Cardiac fibroblast (primary cell): Measurements from ENCODE around the gene HSPB6.

Experiments used
- DNase-seq, 2 donors: peaks; one replicate each; pipeline versions ENCODE4 v3.0.0 to v3.0.0-alpha.2; 2010; ENCODE audit warnings: low read depth in 2 of 2
- H3K4me3 ChIP-seq, 2 donors: replicated peaks in 1 of 2; 1 replicate in 1 of 2; 2 replicates in 1 of 2; pipeline ENCODE4 v1.5.1; 2011; ENCODE audit warnings: low read depth in 2 of 2, low read length in 2 of 2, mild to moderate bottlenecking in 2 of 2, moderate library complexity in 1 of 2
- TF ChIP-seq, protein P1 (sequence below): IDR thresholded peaks from one replicate; pipeline ENCODE4 v1.5.1; 2011; ENCODE audit warnings: low read depth, mild to moderate bottlenecking, low read length, inconsistent platforms

The HSPB6 gene

DNA sequence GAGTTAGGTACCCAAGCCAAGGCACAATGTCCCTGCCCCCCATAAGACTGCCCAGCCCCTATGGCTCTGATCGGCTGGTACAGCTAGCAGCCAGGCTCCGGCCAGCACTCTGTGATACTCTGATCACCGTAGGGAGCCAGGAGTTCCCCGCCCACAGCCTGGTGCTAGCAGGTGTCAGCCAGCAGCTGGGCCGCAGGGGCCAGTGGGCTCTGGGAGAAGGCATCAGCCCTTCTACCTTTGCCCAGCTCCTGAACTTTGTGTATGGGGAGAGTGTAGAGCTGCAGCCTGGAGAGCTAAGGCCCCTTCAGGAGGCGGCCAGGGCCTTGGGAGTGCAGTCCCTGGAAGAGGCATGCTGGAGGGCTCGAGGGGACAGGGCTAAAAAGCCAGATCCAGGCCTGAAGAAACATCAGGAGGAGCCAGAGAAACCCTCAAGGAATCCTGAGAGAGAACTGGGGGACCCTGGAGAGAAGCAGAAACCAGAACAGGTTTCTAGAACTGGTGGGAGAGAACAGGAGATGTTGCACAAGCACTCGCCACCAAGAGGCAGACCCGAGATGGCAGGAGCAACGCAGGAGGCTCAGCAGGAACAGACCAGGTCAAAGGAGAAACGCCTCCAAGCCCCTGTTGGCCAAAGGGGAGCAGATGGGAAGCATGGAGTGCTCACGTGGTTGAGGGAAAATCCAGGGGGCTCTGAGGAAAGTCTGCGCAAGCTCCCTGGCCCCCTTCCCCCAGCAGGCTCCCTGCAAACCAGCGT lies 42.1 kb downstream of the HSPB6 start:
- H3K4me3 ChIP-seq = no peak overlapping the region
- TF ChIP-seq, protein P1, sequence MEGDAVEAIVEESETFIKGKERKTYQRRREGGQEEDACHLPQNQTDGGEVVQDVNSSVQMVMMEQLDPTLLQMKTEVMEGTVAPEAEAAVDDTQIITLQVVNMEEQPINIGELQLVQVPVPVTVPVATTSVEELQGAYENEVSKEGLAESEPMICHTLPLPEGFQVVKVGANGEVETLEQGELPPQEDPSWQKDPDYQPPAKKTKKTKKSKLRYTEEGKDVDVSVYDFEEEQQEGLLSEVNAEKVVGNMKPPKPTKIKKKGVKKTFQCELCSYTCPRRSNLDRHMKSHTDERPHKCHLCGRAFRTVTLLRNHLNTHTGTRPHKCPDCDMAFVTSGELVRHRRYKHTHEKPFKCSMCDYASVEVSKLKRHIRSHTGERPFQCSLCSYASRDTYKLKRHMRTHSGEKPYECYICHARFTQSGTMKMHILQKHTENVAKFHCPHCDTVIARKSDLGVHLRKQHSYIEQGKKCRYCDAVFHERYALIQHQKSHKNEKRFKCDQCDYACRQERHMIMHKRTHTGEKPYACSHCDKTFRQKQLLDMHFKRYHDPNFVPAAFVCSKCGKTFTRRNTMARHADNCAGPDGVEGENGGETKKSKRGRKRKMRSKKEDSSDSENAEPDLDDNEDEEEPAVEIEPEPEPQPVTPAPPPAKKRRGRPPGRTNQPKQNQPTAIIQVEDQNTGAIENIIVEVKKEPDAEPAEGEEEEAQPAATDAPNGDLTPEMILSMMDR = no peak
- DNase-seq = no peak

DNA sequence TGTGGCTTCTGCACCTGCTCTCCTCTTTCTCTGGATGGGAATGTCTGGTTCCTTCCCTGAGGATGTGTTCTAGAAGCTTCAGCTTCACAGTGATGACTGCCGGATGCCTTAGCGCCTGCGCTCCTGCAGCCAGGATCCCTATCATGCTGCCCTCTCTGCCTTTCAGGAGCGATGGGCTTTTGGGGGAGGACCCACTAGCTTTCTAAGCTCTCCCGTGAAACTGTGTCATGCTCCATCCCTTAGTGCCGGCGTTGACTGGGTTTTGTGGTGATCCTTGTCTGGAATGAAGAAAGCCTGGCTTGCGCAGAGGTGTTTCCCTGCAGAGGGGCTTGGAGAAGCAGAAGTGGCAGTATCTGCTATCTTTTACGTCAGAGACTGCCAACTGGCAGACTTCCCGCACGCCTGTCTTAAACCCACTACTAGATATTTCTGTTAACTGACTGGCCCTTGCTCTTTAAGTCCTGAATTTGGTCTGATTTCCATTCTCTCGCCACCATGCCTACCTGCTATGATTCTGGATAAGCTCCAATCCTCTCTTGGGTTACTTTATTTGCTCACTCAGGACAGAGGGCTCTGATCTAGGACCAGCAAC lies 42.8 kb downstream of the HSPB6 start:
- H3K4me3 ChIP-seq = no peak overlapping the region
- TF ChIP-seq, protein P1 = no peak
- DNase-seq = no peak

DNA sequence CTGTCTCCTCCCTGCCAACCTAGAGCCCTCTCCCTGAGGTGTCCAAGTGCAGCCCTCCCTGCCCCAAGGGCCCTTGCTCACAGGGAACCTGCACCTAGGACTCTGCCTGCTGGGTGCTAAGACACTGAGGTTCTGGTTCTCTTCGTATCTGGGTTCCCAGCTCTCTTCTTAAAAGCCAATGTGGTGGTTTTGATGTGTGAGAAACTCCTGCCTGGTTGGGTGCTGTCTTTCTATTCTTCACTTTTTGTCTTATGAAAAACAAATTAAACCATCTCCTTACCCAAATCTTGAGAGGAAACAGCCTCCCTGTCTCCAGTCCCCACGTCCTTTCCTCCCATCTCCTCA lies 43.4 kb downstream of the HSPB6 start:
- H3K4me3 ChIP-seq = no peak overlapping the region
- TF ChIP-seq, protein P1 = no peak
- no peak for DNase-seq

DNA sequence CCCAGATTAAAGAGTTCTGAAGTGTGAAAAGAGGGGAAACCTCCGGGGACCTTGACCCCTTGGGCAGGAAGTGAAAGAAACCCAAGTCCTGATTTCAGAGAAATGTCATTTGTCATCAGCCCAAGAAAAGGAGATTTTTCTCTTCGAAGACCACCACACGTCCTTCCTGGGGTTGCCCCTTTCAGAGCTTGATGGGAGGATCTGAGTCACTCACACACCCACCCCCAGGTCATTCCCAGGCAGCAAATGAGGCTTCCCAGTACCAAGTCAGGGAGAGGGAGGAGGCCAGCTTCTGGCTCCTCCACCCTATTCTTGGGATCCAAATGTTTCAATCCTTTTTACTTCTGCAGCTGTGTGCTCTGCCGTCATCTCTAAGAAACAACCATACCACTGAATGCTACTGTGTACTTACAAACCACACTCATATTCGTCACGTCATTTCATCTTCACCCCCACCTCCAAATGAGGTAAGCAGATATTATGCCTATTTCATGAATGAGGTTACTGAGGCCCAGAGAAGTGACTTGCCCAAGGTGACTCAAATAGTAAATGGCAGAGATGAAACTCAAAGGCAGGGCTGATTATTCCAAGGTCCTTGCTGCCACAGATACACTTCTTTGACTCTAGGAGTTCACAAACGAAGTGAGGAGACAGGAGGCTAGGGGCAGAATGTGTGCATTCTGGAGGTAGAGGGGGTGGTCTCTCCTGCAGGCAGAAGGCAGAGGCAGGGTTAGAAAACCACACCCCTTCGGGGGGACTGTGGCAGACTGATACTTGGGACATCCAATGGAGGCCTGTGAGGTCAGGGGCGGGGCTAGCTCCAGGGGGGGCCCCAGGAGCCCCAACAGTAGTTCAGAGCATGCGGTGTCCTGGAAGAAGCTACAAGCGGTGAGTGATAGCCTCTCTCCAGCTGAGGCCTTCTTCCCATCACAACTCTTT lies 44.0 kb downstream of the HSPB6 start:
- TF ChIP-seq, protein P1 = no peak
- DNase-seq = no peak
- no peak overlapping the region for H3K4me3 ChIP-seq

DNA sequence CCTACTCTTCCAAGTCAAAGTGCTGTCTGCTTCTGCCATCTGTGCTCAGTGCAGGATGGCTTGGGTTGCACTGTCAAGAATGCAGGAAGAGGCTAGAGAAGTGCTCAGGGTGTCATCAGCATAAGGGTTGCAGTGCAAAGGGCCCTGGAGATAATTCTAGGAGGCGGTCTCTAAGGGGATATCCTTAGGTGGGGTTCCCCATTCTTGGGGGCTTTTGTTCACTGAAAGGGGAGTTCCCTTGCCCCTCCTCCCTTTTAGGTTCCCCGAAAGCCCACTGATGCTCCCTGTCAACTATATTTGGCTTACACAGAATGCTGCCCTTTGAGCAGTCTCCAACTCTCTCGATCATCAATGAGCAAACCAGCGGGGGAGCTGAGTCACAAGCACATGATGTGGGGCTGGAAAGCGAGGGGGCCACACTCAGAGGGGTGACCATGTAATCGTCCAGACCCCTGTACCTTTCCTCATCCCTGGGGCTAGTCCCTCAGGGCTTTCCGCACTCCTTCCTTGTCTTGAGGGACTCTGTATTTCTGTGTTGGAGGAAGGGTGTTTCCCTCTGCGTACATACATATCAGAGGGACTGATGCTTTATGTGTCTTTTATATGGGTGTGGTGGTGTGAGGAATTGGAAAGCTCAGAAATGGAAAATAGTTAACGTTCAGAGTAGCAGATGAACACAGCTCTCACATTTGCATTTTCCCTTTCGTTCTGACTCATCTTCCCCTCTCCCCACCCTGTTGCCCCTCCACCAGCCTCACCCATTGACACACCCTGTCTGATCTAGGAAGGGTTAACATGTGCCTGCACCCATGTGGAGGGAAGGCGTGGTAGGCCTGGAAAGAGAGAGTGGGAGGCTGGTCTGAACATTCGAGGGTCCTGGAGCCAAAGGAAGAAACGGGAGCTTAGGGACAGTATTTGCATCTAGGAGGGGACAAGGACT lies 45.8 kb downstream of the HSPB6 start:
- no peak overlapping the region for H3K4me3 ChIP-seq
- TF ChIP-seq, protein P1 = no peak
- no peak for DNase-seq

DNA sequence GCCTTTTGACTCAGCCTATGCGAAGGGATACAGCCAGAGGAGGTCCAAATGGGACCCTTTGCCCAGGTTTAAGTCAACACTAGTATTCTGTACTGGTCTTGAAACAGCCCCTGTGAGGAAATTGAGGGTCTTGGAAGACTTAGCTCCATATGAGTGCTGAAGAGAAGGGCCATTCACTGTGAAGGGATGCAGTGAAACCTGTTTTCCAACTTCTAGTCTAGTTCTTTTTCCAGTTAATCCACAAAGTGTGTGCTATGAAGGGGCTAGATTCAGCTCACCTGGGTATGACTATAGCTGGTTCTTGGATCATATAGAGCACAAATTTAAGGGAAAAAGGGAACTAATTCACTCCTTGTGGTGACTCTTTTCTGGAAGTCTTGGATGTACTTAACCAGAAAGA lies 48.4 kb downstream of the HSPB6 start:
- H3K4me3 ChIP-seq = no peak overlapping the region
- TF ChIP-seq, protein P1 = no peak
- no peak for DNase-seq
